HG03575 (cell line): ENCODE data around the gene THRB.

ENCODE experiments used
- ATAC-seq: cut with Tn5 transposase; IDR thresholded peaks from one replicate; pipeline ENCODE4 v1.9.1; 2021; ENCODE audit not compliant: unreplicated experiment, insufficient number of reproducible peaks, low FRiP score; ENCODE audit errors: extremely low read depth

THRB gene

GRCh38 chr3:24229468-24230221 lies 265.0 kb downstream of the THRB start:
- no peak for ATAC-seq

- ATAC-seq: no peak
These were observed 267.0 kb downstream of the THRB start for GRCh38 chr3:24227635-24228034.

- no peak for ATAC-seq
These were observed 268.3 kb downstream of the THRB start for GRCh38 chr3:24226397-24226796.

GRCh38 chr3:24225385-24225950 lies 269.2 kb downstream of the THRB start:
- no peak for ATAC-seq

- no peak for ATAC-seq
These were observed 269.8 kb downstream of the THRB start for GRCh38 chr3:24224666-24225384.

GRCh38 chr3:24222165-24222805 lies 272.4 kb downstream of the THRB start:
- no peak for ATAC-seq

- ATAC-seq: no peak
These were observed 273.6 kb downstream of the THRB start for GRCh38 chr3:24220859-24221657.

GRCh38 chr3:24215502-24215901 lies 279.1 kb downstream of the THRB start:
- no peak for ATAC-seq

- no peak for ATAC-seq
These were observed 283.3 kb downstream of the THRB start for GRCh38 chr3:24211381-24211780.

- ATAC-seq: no peak
These were observed 292.6 kb downstream of the THRB start for GRCh38 chr3:24202071-24202470.

GRCh38 chr3:24201301-24201700 lies 293.3 kb downstream of the THRB start:
- ATAC-seq: no peak

GRCh38 chr3:24199775-24200247 lies 294.8 kb downstream of the THRB start:
- ATAC-seq: no peak

GRCh38 chr3:24199300-24199699 lies 295.4 kb downstream of the THRB start:
- no peak for ATAC-seq

GRCh38 chr3:24198728-24199127 lies 295.9 kb downstream of the THRB start:
- no peak for ATAC-seq

GRCh38 chr3:24197809-24198208 lies 296.8 kb downstream of the THRB start:
- no peak for ATAC-seq

- ATAC-seq: no peak
These were observed 298.1 kb downstream of the THRB start for GRCh38 chr3:24196526-24196925.

- no peak for ATAC-seq
These were observed 299.0 kb downstream of the THRB start for GRCh38 chr3:24195504-24196230.

GRCh38 chr3:24192469-24193056 lies 302.1 kb downstream of the THRB start:
- no peak for ATAC-seq
